Fibroblast of villous mesenchyme (primary cell): ENCODE results near the gene MACROH2A1. TPM values are rescaled to one million over a fixed set of nuclear protein-coding genes. Genes with fewer than 3 reads are reported as not detected.

Experiments
- DNase-seq: peaks from one replicate; pipeline ENCODE4 v3.0.0-alpha.2; 2010; ENCODE audit warnings: low read depth
- H3K4me3 ChIP-seq: 2 replicates; pipeline ENCODE4 v1.5.1; 2011; ENCODE audit warnings: low read depth, mild to moderate bottlenecking, low read length
- total RNA-seq: library from RNA; depleted of rRNA; stranded (reverse); fragments of >200 nt; gene quantifications from 2 replicates; pipeline ENCODE4 v1.2.3, GENCODE V29; 2012
- TF ChIP-seq, protein P1 (sequence below): IDR thresholded peaks from 2 replicates; pipeline ENCODE4 v1.5.1; 2012; ENCODE audit warnings: low read depth, mild to moderate bottlenecking, low read length; ENCODE audit not compliant: insufficient read depth

MACROH2A1 gene
- total RNA-seq, 1 donor, result 161 TPM

- DNase-seq, result no peak
- no peak overlapping the region for H3K4me3 ChIP-seq
- TF ChIP-seq, protein P1, sequence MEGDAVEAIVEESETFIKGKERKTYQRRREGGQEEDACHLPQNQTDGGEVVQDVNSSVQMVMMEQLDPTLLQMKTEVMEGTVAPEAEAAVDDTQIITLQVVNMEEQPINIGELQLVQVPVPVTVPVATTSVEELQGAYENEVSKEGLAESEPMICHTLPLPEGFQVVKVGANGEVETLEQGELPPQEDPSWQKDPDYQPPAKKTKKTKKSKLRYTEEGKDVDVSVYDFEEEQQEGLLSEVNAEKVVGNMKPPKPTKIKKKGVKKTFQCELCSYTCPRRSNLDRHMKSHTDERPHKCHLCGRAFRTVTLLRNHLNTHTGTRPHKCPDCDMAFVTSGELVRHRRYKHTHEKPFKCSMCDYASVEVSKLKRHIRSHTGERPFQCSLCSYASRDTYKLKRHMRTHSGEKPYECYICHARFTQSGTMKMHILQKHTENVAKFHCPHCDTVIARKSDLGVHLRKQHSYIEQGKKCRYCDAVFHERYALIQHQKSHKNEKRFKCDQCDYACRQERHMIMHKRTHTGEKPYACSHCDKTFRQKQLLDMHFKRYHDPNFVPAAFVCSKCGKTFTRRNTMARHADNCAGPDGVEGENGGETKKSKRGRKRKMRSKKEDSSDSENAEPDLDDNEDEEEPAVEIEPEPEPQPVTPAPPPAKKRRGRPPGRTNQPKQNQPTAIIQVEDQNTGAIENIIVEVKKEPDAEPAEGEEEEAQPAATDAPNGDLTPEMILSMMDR, result no peak
Observed at GRCh38 chr5:135386096-135386495, 12.9 kb downstream of the MACROH2A1 start.

GRCh38 chr5:135385576-135385975, 13.5 kb downstream of the MACROH2A1 start:
- H3K4me3 ChIP-seq, result no peak overlapping the region
- TF ChIP-seq, protein P1, result no peak
- no peak for DNase-seq

GRCh38 chr5:135384898-135385297, 14.1 kb downstream of the MACROH2A1 start:
- no peak for DNase-seq
- TF ChIP-seq, protein P1, result no peak

GRCh38 chr5:135383803-135384495, 15.1 kb downstream of the MACROH2A1 start:
- DNase-seq, result no peak
- H3K4me3 ChIP-seq, result no peak overlapping the region
- TF ChIP-seq, protein P1, result no peak

More at GRCh38 chr5:135384898-135385297, 14.1 kb downstream of the MACROH2A1 start:
- no peak overlapping the region for H3K4me3 ChIP-seq

- DNase-seq, result no peak
- no peak overlapping the region for H3K4me3 ChIP-seq
- TF ChIP-seq, protein P1, result no peak
Observed at GRCh38 chr5:135382981-135383380, 16.1 kb downstream of the MACROH2A1 start.

DNA sequence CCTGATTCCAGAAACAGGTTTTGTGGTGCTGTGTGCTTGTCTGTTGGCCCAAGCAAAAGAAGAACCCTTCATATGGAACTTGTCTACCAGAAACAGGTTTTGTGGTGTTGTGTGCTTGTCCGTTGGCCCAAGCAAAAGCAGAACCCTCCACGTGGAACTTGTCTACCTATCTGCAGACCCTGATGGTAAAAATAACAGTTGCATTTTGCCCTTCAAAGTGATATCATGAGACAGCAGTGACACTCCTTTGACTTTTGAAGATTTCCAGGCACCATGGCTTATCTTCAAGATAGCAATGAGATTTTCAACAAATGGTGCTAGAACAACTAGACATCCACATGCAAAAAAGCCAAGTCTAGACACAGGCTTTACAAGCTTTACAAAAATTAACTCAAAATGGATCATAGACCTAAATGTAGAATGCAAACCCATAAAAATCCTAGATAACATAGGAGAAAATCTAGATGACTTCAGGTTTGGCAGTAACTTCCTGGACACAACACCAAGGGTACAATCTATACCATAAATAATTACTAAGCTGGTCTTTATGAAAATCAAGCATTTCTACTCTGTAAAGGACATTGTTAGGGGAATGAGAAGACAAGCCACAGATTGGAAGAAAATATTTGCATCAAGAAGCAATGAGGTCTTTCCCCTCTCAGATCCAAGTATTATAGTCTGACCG, 16.8 kb downstream of the MACROH2A1 start:
- H3K4me3 ChIP-seq, result no peak overlapping the region
- TF ChIP-seq, protein P1, result no peak
- DNase-seq, result no peak
